ENCODE data around the gene DOHH. TPM values are rescaled to one million over a fixed set of nuclear protein-coding genes. Genes with fewer than 3 reads are reported as not detected.

Gene DOHH
- total and polyA plus RNA-seq, 9 of the 15 experiments (the other 6 are each of a cell fraction or from before 2014, with no cell fraction given) = 0.14 to 47.2 (median 5.1) TPM

- TF ChIP-seq MNT (conservative IDR thresholded peaks at IDR 0.05) = peak in 1 of 2 experiments; percentile 35; a peak in 1 of 4 replicates
- TF ChIP-seq NFIC (IDR thresholded peaks at IDR 0.05) = peak; percentile 47
- no peak for TF ChIP-seq ZBTB11 (CRISPR knock-in tag; IDR thresholded peaks at IDR 0.05)
- peak; percentile 63 for TF ChIP-seq ZNF407 (IDR thresholded peaks at IDR 0.05; ENCODE audit: low read depth)
- peak; percentile 42; the same call in 1 of the 2 replicates for TF ChIP-seq MAX (CRISPR knock-in tag; IDR thresholded peaks at IDR 0.05)
- no peak for TF ChIP-seq DDX20 (tag; IDR thresholded peaks at IDR 0.05; ENCODE audit: low read depth)
- TF ChIP-seq NR2C2 (CRISPR knock-in tag; IDR thresholded peaks at IDR 0.05) = no peak
- TF ChIP-seq NR2C2 (tag; IDR thresholded peaks at IDR 0.05) = no peak
- TF ChIP-seq E2F6 (IDR thresholded peaks at IDR 0.05; ENCODE audit: borderline replicate concordance in 1 of 2, extremely low read depth in 1 of 2, insufficient read depth in 1 of 2, insufficient read length in 1 of 2, low read depth in 1 of 2, low read length in 1 of 2, poor library complexity in 1 of 2, severe bottlenecking in 1 of 2) = peak in 1 of 2 experiments; percentile 43
Measured at GRCh38 chr19:3538965-3539755, 38.7 kb upstream of the DOHH start, which contains the start of gene TEKTIP1 (continued).
